ENCODE measurements around the gene DLG4. TPM values are rescaled to one million over a fixed set of nuclear protein-coding genes. Genes with fewer than 3 reads are reported as not detected.

DLG4 gene
- total RNA-seq, 1 donor = 11.9 TPM

DNA sequence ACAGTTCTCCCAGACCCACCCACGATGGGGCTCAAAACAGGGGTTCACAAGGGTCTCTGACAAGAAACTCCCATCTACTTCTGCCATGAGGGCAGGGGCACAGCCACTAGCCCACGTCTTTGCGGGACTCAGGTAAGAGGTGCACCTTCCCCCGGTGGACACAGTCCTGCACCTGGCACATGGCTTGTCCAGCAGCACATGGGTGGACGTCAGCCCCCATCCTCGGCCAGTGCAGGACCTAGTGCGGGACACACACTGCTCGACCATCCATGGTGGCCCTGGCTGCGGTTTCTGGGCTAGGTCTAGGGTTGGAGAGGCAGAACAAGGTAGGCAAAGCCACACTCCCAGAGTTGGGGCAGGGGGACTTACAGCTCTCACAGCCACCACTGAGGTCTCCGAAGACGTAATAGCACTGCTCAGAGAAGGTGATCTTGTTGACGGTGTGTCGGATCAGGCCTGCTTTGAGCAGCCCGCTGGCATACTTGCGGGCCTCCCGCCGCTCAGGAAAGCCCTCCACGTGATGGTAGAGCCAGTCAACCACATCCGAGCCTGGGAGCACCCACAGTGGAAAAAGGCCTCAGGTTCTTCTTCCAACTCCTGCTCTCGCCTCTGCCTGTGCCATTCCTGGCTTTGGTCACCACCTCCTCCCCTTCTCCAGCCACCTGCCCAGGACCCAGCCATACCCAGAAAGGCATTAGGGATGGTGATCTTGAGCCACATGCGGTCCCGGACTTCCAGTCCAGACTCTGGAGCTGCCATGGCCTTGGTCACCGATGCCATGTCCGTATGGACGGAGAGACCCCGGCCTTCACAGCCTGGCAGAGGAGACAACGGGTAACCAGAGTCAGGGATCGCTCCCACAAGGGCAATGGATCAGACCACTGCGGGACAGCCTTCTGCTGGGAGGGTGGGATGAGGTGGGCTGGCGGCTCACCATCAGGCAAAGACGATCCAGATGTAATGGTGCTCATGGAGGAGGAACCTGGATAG, 7.4 kb upstream of the DLG4 start:
- TF ChIP-seq, protein P1, sequence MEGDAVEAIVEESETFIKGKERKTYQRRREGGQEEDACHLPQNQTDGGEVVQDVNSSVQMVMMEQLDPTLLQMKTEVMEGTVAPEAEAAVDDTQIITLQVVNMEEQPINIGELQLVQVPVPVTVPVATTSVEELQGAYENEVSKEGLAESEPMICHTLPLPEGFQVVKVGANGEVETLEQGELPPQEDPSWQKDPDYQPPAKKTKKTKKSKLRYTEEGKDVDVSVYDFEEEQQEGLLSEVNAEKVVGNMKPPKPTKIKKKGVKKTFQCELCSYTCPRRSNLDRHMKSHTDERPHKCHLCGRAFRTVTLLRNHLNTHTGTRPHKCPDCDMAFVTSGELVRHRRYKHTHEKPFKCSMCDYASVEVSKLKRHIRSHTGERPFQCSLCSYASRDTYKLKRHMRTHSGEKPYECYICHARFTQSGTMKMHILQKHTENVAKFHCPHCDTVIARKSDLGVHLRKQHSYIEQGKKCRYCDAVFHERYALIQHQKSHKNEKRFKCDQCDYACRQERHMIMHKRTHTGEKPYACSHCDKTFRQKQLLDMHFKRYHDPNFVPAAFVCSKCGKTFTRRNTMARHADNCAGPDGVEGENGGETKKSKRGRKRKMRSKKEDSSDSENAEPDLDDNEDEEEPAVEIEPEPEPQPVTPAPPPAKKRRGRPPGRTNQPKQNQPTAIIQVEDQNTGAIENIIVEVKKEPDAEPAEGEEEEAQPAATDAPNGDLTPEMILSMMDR (IDR thresholded peaks at IDR 0.05; ENCODE audit: insufficient read depth, low read length) = no peak
- DNase-seq (ENCODE audit: low read depth) = no peak
- H3K4me3 ChIP-seq (ENCODE audit: low read depth, low read length) = no peak overlapping the region

DNA sequence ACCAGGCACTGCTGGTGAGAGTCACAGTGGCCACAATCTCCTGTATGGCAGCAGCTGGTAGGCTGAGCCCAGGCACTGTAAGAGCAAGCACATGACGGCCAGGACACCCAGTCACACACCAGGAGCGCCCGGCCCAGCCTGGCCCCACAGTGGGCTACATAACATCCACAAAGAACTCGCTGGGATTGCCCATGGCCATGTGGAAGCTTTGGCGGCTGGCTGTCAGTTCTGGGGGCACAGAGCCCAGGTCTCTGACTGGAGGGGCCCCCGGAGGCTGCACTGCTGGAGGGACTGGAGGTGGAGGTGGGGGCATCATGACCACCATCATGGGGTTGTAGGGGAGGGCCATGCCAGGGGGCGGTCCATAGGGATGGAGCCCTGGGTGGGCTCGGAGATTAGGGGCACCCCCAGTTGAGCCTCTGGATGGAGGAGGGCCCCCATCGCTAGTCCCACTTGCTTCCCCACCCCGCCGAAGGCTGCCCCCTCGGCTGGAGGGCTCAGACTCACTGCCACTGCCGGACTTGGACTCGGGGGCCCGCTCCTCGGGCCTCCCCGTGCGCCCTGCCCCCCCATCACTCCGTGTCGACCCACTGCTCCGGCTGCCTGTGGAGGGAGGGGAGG, 6.2 kb upstream of the DLG4 start:
- no peak overlapping the region for H3K4me3 ChIP-seq (ENCODE audit: low read depth, low read length)
- no peak for DNase-seq (ENCODE audit: low read depth)
- TF ChIP-seq, protein P1 (IDR thresholded peaks at IDR 0.05; ENCODE audit: insufficient read depth, low read length) = no peak

DNA sequence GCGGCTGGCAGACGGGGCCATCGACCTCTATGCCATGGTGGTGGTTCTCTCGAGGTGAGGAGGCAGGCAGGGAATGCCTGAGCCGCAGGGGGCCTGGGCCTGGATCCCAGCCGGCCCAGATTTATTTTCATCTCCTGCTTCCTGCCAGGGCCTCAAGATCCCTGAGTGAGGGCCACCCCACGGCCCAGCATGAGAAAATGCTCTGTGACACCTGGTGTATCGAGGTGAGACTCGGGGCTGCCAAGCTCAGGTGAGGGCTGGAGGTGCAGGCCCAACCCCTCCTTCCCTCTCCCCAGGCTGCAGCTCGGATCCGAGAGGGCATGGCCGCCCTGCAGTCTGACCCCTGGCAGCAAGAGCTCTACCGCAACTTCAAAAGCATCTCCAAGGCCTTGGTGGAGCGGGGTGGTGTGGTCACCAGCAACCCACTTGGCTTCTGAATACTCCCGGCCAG, 5.0 kb upstream of the DLG4 start:
- no peak overlapping the region for H3K4me3 ChIP-seq (ENCODE audit: low read depth, low read length)
- no peak for DNase-seq (ENCODE audit: low read depth)
- TF ChIP-seq, protein P1 (IDR thresholded peaks at IDR 0.05; ENCODE audit: insufficient read depth, low read length) = no peak

DNA sequence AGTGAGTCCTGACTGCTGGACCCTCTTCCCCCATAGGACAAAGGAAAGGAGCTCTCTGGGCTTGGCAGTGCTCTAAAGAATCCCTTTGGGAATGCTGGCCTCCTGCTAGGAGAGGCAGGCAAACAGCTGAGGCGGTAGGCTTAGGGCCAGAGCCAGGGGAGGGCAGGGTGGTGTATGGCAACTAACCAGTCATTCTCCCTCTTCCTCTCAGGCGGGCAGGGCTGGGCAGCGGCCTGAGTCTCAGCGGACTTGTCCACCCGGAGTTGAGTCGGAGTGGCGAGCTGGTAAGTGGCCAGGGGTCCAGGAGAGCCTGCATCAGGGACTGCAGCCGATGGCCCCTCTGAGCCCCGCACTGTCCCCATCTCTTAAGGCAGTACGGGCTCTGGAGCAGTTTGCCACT, 4.5 kb upstream of the DLG4 start:
- no peak for DNase-seq (ENCODE audit: low read depth)
- H3K4me3 ChIP-seq (ENCODE audit: low read depth, low read length) = no peak overlapping the region
- TF ChIP-seq, protein P1 (IDR thresholded peaks at IDR 0.05; ENCODE audit: insufficient read depth, low read length) = no peak

DNA sequence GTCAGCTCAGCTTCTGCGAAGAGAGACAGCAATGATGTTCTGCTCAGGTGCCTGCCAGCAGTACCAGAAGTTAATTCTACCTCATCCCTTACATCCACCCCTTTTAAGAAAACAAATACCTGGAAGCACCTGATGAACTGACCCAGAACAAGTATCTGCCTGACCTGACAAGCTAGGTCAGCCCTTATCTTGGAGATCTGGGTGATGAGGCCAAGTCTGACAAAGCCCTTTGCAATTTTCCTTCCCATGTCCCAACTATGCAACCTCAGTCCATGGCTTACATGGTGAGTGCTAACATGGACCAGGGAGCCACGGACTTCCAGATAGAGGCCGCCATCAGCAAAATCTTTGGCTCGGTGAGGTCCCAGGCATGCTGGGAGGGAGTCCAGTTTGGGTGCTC, 3.7 kb upstream of the DLG4 start:
- H3K4me3 ChIP-seq (ENCODE audit: low read depth, low read length) = no peak overlapping the region
- TF ChIP-seq, protein P1 (IDR thresholded peaks at IDR 0.05; ENCODE audit: insufficient read depth, low read length) = no peak
- DNase-seq (ENCODE audit: low read depth) = no peak

DNA sequence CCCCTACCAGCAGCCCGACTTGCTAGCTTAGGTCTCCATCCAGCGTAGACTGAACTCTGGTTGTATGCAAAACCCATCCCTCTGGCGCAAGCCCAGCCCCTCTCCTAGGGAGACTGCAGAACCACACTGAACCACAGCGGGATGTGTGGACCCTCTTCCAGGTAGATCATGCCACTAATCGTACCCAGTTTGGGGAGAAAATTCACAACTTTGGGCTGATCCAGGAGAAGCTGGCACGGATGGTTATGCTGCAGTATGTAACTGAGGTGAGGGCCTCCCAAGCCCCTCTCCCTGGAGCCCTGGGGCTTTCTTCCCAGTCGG, 3.3 kb upstream of the DLG4 start:
- no peak for DNase-seq (ENCODE audit: low read depth)
- TF ChIP-seq, protein P1 (IDR thresholded peaks at IDR 0.05; ENCODE audit: insufficient read depth, low read length) = no peak

More for the DNA sequence above, 3.3 kb upstream of the DLG4 start:
- no peak overlapping the region for H3K4me3 ChIP-seq (ENCODE audit: low read depth, low read length)

Measured in fibroblast of the aortic adventitia (primary cell).